Measurements from ENCODE around the gene RUNX2.

GRCh38 chr6:45710304-45710821 is 382.2 kb downstream of the RUNX2 start:
- TF ChIP-seq POLR2A (IDR thresholded peaks at IDR 0.05; ENCODE audit: low read depth, low read length) (no peak), TAF1 (IDR thresholded peaks at IDR 0.05; ENCODE audit: borderline replicate concordance, low read depth, low read length) (no peak), POLR2AphosphoS5 (IDR thresholded peaks at IDR 0.05; ENCODE audit: low read depth, low read length) (no peak)
